ENCODE results near the gene MEAK7. TPM values are rescaled to one million over a fixed set of nuclear protein-coding genes. Genes with fewer than 3 reads are reported as not detected.

The MEAK7 gene
- total RNA-seq, 1 experiment from 2014 or later, result 62.3 TPM

GRCh38 chr16:84478172-84478947 lies 26.1 kb downstream of the MEAK7 start:
- H3K4me1 Mint-ChIP-seq (ENCODE audit: insufficient read depth, unreplicated experiment), result peaks cover 8% of the 10 kb centered on the region
- no peaks in the 10 kb centered on the region for H3K9me3 Mint-ChIP-seq (ENCODE audit: unreplicated experiment)
- TF ChIP-seq CTCF (IDR thresholded peaks at IDR 0.05; ENCODE audit: unreplicated experiment), result no peak
- BruUV-seq (replicated peaks), result TSS peak; percentile 12
- POLR2A ChIA-PET, result no interaction called here
- no peak overlapping the region for H3K4me3 Mint-ChIP-seq (ENCODE audit: unreplicated experiment)
- no peaks in the 10 kb centered on the region for H3K27me3 Mint-ChIP-seq (ENCODE audit: insufficient read depth, unreplicated experiment)
- DNase-seq (ENCODE audit: unreplicated experiment), result peak; percentile 38
- peaks cover 51% of the 10 kb centered on the region for H3K36me3 Mint-ChIP-seq (ENCODE audit: insufficient read depth, unreplicated experiment)
- CTCF ChIA-PET, result interaction anchor here (0.6 to 1.0 kb wide), 5 partner anchors 10 to 592 kb away, joined by 3 to 5 read pairs (median 3); no protein-coding TSS in a partner anchor
- no peak overlapping the region for H3K27ac Mint-ChIP-seq (ENCODE audit: low read depth, unreplicated experiment)
- intact Hi-C loops (cut with micrococcal nuclease), result no loop called here

DNA sequence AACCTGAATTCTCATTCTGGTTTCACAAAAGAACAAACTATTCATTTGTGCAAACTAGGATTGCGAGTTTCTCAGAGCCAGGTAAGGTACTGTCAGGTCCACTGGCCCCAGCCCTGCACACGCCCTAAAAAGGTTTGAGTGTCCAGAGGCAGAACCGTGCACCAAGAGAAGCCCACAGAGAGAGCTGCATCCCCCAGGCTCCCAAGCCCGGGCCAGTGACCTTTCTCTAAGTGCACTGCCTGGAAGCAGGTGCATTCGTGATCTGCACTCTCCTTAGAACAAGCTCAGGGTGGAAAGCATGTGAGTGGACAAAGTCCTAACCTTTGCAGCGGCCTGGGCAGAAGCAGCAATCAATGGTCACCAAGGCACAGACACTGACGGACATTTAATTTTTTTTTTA lies 26.8 kb downstream of the MEAK7 start:
- Mint-ChIP-seq H3K4me3 (ENCODE audit: unreplicated experiment) (no peak overlapping the region), H3K4me1 (ENCODE audit: insufficient read depth, unreplicated experiment) (peaks cover 8% of the 10 kb centered on the region), H3K27ac (ENCODE audit: low read depth, unreplicated experiment) (no peak overlapping the region), H3K9me3 (ENCODE audit: unreplicated experiment) (no peaks in the 10 kb centered on the region), H3K36me3 (ENCODE audit: insufficient read depth, unreplicated experiment) (peaks cover 50% of the 10 kb centered on the region), H3K27me3 (ENCODE audit: insufficient read depth, unreplicated experiment) (no peaks in the 10 kb centered on the region)
- DNase-seq (ENCODE audit: unreplicated experiment), result no peak
- ChIA-PET CTCF (interaction anchor here (0.7 to 1.0 kb wide), 2 partner anchors 29 to 524 kb away, joined by 3 to 5 read pairs; no protein-coding TSS in a partner anchor), POLR2A (no interaction called here)
- BruUV-seq (replicated peaks), result no TSS peak
- intact Hi-C loops (cut with micrococcal nuclease), result no loop called here
- TF ChIP-seq CTCF (IDR thresholded peaks at IDR 0.05; ENCODE audit: unreplicated experiment), result no peak

DNA sequence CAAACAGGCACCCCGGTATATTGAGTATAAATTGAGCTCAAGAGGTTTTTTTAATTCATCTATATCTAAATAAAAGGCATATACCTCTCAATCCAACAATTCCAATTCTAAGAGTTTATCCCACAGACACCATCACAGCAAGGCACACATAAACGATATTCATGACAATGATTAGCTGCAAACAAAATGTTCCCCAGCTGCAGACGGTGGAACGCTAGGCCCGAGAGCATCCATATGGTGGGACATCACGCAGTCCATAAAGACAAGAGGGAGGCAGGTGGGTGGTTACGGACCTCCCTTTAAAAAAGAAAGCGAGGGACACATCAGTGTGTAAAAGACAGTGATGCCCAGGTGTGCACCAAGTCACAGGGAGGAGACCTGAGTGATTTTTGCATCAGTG lies 28.1 kb downstream of the MEAK7 start:
- intact Hi-C loops (cut with micrococcal nuclease), result no loop called here
- no peak for TF ChIP-seq CTCF (IDR thresholded peaks at IDR 0.05; ENCODE audit: unreplicated experiment)

GRCh38 chr16:84475643-84476240 lies 28.7 kb downstream of the MEAK7 start:
- Mint-ChIP-seq H3K36me3 (ENCODE audit: insufficient read depth, unreplicated experiment) (peaks cover 55% of the 10 kb centered on the region), H3K4me1 (ENCODE audit: insufficient read depth, unreplicated experiment) (peaks cover 8% of the 10 kb centered on the region), H3K27ac (ENCODE audit: low read depth, unreplicated experiment) (no peak overlapping the region), H3K4me3 (ENCODE audit: unreplicated experiment) (no peak overlapping the region), H3K27me3 (ENCODE audit: insufficient read depth, unreplicated experiment) (no peaks in the 10 kb centered on the region), H3K9me3 (ENCODE audit: unreplicated experiment) (no peaks in the 10 kb centered on the region)
- intact Hi-C loops (cut with micrococcal nuclease), result no loop called here
- DNase-seq (ENCODE audit: unreplicated experiment), result no peak
- ChIA-PET POLR2A (no interaction called here), CTCF (no interaction called here)
- TF ChIP-seq CTCF (IDR thresholded peaks at IDR 0.05; ENCODE audit: unreplicated experiment), result no peak
- BruUV-seq (replicated peaks), result no TSS peak

More for the DNA sequence above, 28.1 kb downstream of the MEAK7 start:
- CTCF ChIA-PET, result no interaction called here
- Mint-ChIP-seq H3K9me3 (ENCODE audit: unreplicated experiment) (no peaks in the 10 kb centered on the region), H3K36me3 (ENCODE audit: insufficient read depth, unreplicated experiment) (peaks cover 52% of the 10 kb centered on the region), H3K27ac (ENCODE audit: low read depth, unreplicated experiment) (no peak overlapping the region), H3K27me3 (ENCODE audit: insufficient read depth, unreplicated experiment) (no peaks in the 10 kb centered on the region), H3K4me3 (ENCODE audit: unreplicated experiment) (no peak overlapping the region), H3K4me1 (ENCODE audit: insufficient read depth, unreplicated experiment) (peaks cover 8% of the 10 kb centered on the region)
- no peak for DNase-seq (ENCODE audit: unreplicated experiment)
- POLR2A ChIA-PET, result no interaction called here
- BruUV-seq (replicated peaks), result no TSS peak

Measured in MCF 10A (cell line).